ENCODE data around the gene BRD2.

Gene BRD2

DNA sequence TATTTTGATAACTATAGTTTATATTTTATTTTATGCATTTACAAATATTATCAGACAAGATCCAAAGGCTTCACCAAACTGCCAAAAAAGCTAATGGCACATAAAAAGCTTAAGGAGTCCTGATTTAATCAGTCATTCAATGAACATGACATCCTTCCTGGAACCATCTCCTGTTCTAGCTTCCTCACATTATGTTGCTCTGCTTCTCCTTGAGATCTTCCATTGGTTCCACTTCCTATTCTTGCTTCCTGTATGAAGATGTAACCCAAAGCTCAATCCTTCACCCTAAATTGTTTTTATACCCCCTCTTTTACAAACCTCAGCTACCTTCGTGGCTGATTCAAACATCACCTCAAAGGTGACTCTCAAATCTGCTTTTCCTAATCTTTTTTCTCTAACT lies 4.5 kb upstream of the BRD2 start:
- TF ChIP-seq TAF1 (IDR thresholded peaks at IDR 0.05; ENCODE audit: borderline replicate concordance, insufficient read depth, low read length) (no peak), SIN3A (IDR thresholded peaks at IDR 0.05; ENCODE audit: borderline replicate concordance, insufficient read depth, low read length) (no peak), REST (IDR thresholded peaks at IDR 0.05; ENCODE audit: insufficient read depth in 1 of 2, low read depth in 2 of 2, low read length in 2 of 2) (no peak), FOXP2 (optimal IDR thresholded peaks at IDR 0.05; ENCODE audit: borderline replicate concordance, extremely low read depth, extremely low read length, insufficient read depth) (no peak), POLR2AphosphoS5 (IDR thresholded peaks at IDR 0.05; ENCODE audit: low read depth, low read length) (no peak)

- TF ChIP-seq TAF1 (IDR thresholded peaks at IDR 0.05; ENCODE audit: borderline replicate concordance, insufficient read depth, low read length) (no peak), FOXP2 (optimal IDR thresholded peaks at IDR 0.05; ENCODE audit: borderline replicate concordance, extremely low read depth, extremely low read length, insufficient read depth) (no peak), POLR2AphosphoS5 (IDR thresholded peaks at IDR 0.05; ENCODE audit: low read depth, low read length) (no peak), REST (IDR thresholded peaks at IDR 0.05; ENCODE audit: insufficient read depth in 1 of 2, low read depth in 2 of 2, low read length in 2 of 2) (no peak), SIN3A (IDR thresholded peaks at IDR 0.05; ENCODE audit: borderline replicate concordance, insufficient read depth, low read length) (no peak)
Observed at GRCh38 chr6:32964776-32965175, 3.6 kb upstream of the BRD2 start.

DNA sequence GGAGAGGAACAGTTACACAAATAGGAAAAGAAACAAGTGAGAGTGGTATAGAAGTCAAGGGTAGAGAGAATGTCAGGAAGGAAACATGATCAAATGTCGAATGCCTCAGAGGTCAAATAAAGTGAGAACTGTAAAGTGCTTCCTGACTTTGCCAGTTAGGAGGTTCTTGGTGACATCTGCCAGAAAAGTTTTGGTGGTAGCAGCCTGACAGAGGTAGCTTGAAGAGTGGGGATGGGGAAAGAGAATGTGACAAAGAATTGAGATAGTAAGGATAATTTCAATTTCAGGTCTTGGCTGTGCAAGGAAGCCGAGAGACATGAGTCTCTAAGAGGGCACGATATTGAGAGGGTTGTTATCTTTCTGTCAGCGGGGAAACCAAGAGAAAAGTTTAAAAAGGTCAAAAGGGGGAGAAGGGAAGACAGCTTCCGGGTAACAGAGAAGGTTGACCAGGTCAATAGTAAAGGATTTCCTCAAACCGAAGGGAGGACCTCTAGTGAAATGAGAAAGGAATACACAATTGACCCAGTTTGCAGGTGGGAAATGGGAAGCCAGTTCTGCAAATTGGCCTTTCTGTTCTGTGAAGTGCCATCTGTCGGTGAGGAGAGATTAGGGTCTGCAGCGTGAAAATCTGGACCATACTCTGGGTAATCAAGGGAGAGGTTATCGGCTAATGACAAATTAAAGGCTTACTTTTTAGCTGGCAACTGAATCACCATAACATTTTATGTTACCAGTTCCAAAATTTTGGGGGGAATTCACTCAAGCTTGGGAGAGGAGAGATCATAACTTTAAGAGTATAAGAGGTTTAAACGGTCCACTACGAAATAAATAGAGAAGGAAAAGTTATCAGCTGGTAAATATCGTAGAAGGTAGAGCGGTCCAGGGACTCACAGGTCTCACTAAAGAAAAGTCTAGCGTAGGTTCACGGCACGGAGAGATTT lies 973 bp upstream of the BRD2 start:
- TF ChIP-seq FOXP2 (optimal IDR thresholded peaks at IDR 0.05; ENCODE audit: borderline replicate concordance, extremely low read depth, extremely low read length, insufficient read depth), result no peak
- TF ChIP-seq REST (IDR thresholded peaks at IDR 0.05; ENCODE audit: insufficient read depth in 1 of 2, low read depth in 2 of 2, low read length in 2 of 2), result no peak
- no peak; the same call in 1 of the 2 replicates for TF ChIP-seq POLR2AphosphoS5 (IDR thresholded peaks at IDR 0.05; ENCODE audit: low read depth, low read length)
- TF ChIP-seq TAF1 (IDR thresholded peaks at IDR 0.05; ENCODE audit: borderline replicate concordance, insufficient read depth, low read length), result no peak
- TF ChIP-seq SIN3A (IDR thresholded peaks at IDR 0.05; ENCODE audit: borderline replicate concordance, insufficient read depth, low read length), result no peak

- no peak for TF ChIP-seq FOXP2 (optimal IDR thresholded peaks at IDR 0.05; ENCODE audit: borderline replicate concordance, extremely low read depth, extremely low read length, insufficient read depth)
- no peak; the same call in 1 of the 2 replicates for TF ChIP-seq POLR2AphosphoS5 (IDR thresholded peaks at IDR 0.05; ENCODE audit: low read depth, low read length)
- no peak for TF ChIP-seq REST (IDR thresholded peaks at IDR 0.05; ENCODE audit: insufficient read depth in 1 of 2, low read depth in 2 of 2, low read length in 2 of 2)
- peak; percentile 54; the same call in 1 of the 2 replicates for TF ChIP-seq SIN3A (IDR thresholded peaks at IDR 0.05; ENCODE audit: borderline replicate concordance, insufficient read depth, low read length)
Observed at GRCh38 chr6:32968867-32969684, 682 bp downstream of the BRD2 start.
